Measurements from ENCODE around the gene ARHGAP5.

The ARHGAP5 gene

GRCh38 chr14:32087173-32087861 lies 10.2 kb downstream of the ARHGAP5 start:
- H3K27ac ChIP-seq (ENCODE audit: low read depth, low read length), result peak overlapping the region; percentile 39; the same call in 1 of the 2 replicates
- no peak overlapping the region for H3K9ac ChIP-seq (ENCODE audit: low read length)
- peaks cover 22% of the 10 kb centered on the region for H3K36me3 ChIP-seq (ENCODE audit: control insufficient read depth, insufficient read depth, low read length)
- peaks cover 23% of the 10 kb centered on the region for H3K4me1 ChIP-seq (ENCODE audit: control insufficient read depth, insufficient read depth, low read length)
- H3K27me3 ChIP-seq (ENCODE audit: control insufficient read depth, insufficient read depth, low read length), result no peaks in the 10 kb centered on the region
- no peaks in the 10 kb centered on the region for H3K9me3 ChIP-seq (ENCODE audit: control insufficient read depth, insufficient read depth, low read depth, low read length)
- H3K4me3 ChIP-seq (ENCODE audit: low read depth, low read length), result no peak overlapping the region

GRCh38 chr14:32087907-32088306 lies 10.8 kb downstream of the ARHGAP5 start:
- Histone ChIP-seq H3K27me3 (ENCODE audit: control insufficient read depth, insufficient read depth, low read length) (no peaks in the 10 kb centered on the region), H3K4me1 (ENCODE audit: control insufficient read depth, insufficient read depth, low read length) (peaks cover 22% of the 10 kb centered on the region), H3K4me3 (ENCODE audit: low read depth, low read length) (no peak overlapping the region), H3K9me3 (ENCODE audit: control insufficient read depth, insufficient read depth, low read depth, low read length) (no peaks in the 10 kb centered on the region), H3K9ac (ENCODE audit: low read length) (no peak overlapping the region), H3K36me3 (ENCODE audit: control insufficient read depth, insufficient read depth, low read length) (peaks cover 28% of the 10 kb centered on the region), H3K27ac (ENCODE audit: low read depth, low read length) (peak overlapping the region; percentile 39; the same call in 1 of the 2 replicates)

GRCh38 chr14:32090686-32091085 lies 13.6 kb downstream of the ARHGAP5 start:
- peaks cover 20% of the 10 kb centered on the region for H3K4me1 ChIP-seq (ENCODE audit: control insufficient read depth, insufficient read depth, low read length)
- H3K9me3 ChIP-seq (ENCODE audit: control insufficient read depth, insufficient read depth, low read depth, low read length), result no peaks in the 10 kb centered on the region
- no peak overlapping the region for H3K4me3 ChIP-seq (ENCODE audit: low read depth, low read length)
- H3K9ac ChIP-seq (ENCODE audit: low read length), result no peak overlapping the region
- H3K27ac ChIP-seq (ENCODE audit: low read depth, low read length), result no peak overlapping the region
- H3K36me3 ChIP-seq (ENCODE audit: control insufficient read depth, insufficient read depth, low read length), result peaks cover 40% of the 10 kb centered on the region
- H3K27me3 ChIP-seq (ENCODE audit: control insufficient read depth, insufficient read depth, low read length), result no peaks in the 10 kb centered on the region

- Histone ChIP-seq H3K36me3 (ENCODE audit: control insufficient read depth, insufficient read depth, low read length) (peaks cover 16% of the 10 kb centered on the region), H3K9ac (ENCODE audit: low read length) (no peak overlapping the region), H3K27ac (ENCODE audit: low read depth, low read length) (no peak overlapping the region), H3K27me3 (ENCODE audit: control insufficient read depth, insufficient read depth, low read length) (no peaks in the 10 kb centered on the region), H3K9me3 (ENCODE audit: control insufficient read depth, insufficient read depth, low read depth, low read length) (no peaks in the 10 kb centered on the region), H3K4me3 (ENCODE audit: low read depth, low read length) (no peak overlapping the region), H3K4me1 (ENCODE audit: control insufficient read depth, insufficient read depth, low read length) (no peaks in the 10 kb centered on the region)
These were observed 22.4 kb downstream of the ARHGAP5 start for GRCh38 chr14:32099473-32099872.

GRCh38 chr14:32100175-32100574 lies 23.1 kb downstream of the ARHGAP5 start:
- Histone ChIP-seq H3K4me3 (ENCODE audit: low read depth, low read length) (no peak overlapping the region), H3K36me3 (ENCODE audit: control insufficient read depth, insufficient read depth, low read length) (peaks cover 16% of the 10 kb centered on the region), H3K27me3 (ENCODE audit: control insufficient read depth, insufficient read depth, low read length) (no peaks in the 10 kb centered on the region), H3K27ac (ENCODE audit: low read depth, low read length) (no peak overlapping the region), H3K4me1 (ENCODE audit: control insufficient read depth, insufficient read depth, low read length) (no peaks in the 10 kb centered on the region), H3K9me3 (ENCODE audit: control insufficient read depth, insufficient read depth, low read depth, low read length) (no peaks in the 10 kb centered on the region), H3K9ac (ENCODE audit: low read length) (no peak overlapping the region)

GRCh38 chr14:32102152-32102787 lies 25.2 kb downstream of the ARHGAP5 start:
- H3K27ac ChIP-seq (ENCODE audit: low read depth, low read length), result no peak overlapping the region
- H3K36me3 ChIP-seq (ENCODE audit: control insufficient read depth, insufficient read depth, low read length), result peaks cover 10% of the 10 kb centered on the region
- H3K9me3 ChIP-seq (ENCODE audit: control insufficient read depth, insufficient read depth, low read depth, low read length), result no peaks in the 10 kb centered on the region
- no peaks in the 10 kb centered on the region for H3K27me3 ChIP-seq (ENCODE audit: control insufficient read depth, insufficient read depth, low read length)
- H3K4me1 ChIP-seq (ENCODE audit: control insufficient read depth, insufficient read depth, low read length), result no peaks in the 10 kb centered on the region
- no peak overlapping the region for H3K9ac ChIP-seq (ENCODE audit: low read length)
- no peak overlapping the region for H3K4me3 ChIP-seq (ENCODE audit: low read depth, low read length)

GRCh38 chr14:32102968-32103367 lies 25.9 kb downstream of the ARHGAP5 start:
- Histone ChIP-seq H3K4me1 (ENCODE audit: control insufficient read depth, insufficient read depth, low read length) (no peaks in the 10 kb centered on the region), H3K9ac (ENCODE audit: low read length) (no peak overlapping the region), H3K4me3 (ENCODE audit: low read depth, low read length) (no peak overlapping the region), H3K27ac (ENCODE audit: low read depth, low read length) (no peak overlapping the region), H3K27me3 (ENCODE audit: control insufficient read depth, insufficient read depth, low read length) (no peaks in the 10 kb centered on the region), H3K36me3 (ENCODE audit: control insufficient read depth, insufficient read depth, low read length) (peaks cover 8% of the 10 kb centered on the region), H3K9me3 (ENCODE audit: control insufficient read depth, insufficient read depth, low read depth, low read length) (no peaks in the 10 kb centered on the region)

GRCh38 chr14:32104308-32104707 lies 27.2 kb downstream of the ARHGAP5 start:
- H3K36me3 ChIP-seq (ENCODE audit: control insufficient read depth, insufficient read depth, low read length), result peaks cover 8% of the 10 kb centered on the region
- no peaks in the 10 kb centered on the region for H3K4me1 ChIP-seq (ENCODE audit: control insufficient read depth, insufficient read depth, low read length)
- no peak overlapping the region for H3K9ac ChIP-seq (ENCODE audit: low read length)
- H3K27me3 ChIP-seq (ENCODE audit: control insufficient read depth, insufficient read depth, low read length), result no peaks in the 10 kb centered on the region
- no peak overlapping the region for H3K27ac ChIP-seq (ENCODE audit: low read depth, low read length)
- H3K4me3 ChIP-seq (ENCODE audit: low read depth, low read length), result no peak overlapping the region
- H3K9me3 ChIP-seq (ENCODE audit: control insufficient read depth, insufficient read depth, low read depth, low read length), result no peaks in the 10 kb centered on the region

- no peak overlapping the region for H3K27ac ChIP-seq (ENCODE audit: low read depth, low read length)
- no peak overlapping the region for H3K9ac ChIP-seq (ENCODE audit: low read length)
- H3K4me3 ChIP-seq (ENCODE audit: low read depth, low read length), result no peak overlapping the region
- no peaks in the 10 kb centered on the region for H3K9me3 ChIP-seq (ENCODE audit: control insufficient read depth, insufficient read depth, low read depth, low read length)
- no peaks in the 10 kb centered on the region for H3K27me3 ChIP-seq (ENCODE audit: control insufficient read depth, insufficient read depth, low read length)
- no peaks in the 10 kb centered on the region for H3K4me1 ChIP-seq (ENCODE audit: control insufficient read depth, insufficient read depth, low read length)
- peaks cover 7% of the 10 kb centered on the region for H3K36me3 ChIP-seq (ENCODE audit: control insufficient read depth, insufficient read depth, low read length)
These were observed 27.7 kb downstream of the ARHGAP5 start for GRCh38 chr14:32104803-32105202.

GRCh38 chr14:32109676-32110547 lies 32.8 kb downstream of the ARHGAP5 start:
- H3K27ac ChIP-seq (ENCODE audit: low read depth, low read length), result no peak overlapping the region
- H3K27me3 ChIP-seq (ENCODE audit: control insufficient read depth, insufficient read depth, low read length), result no peaks in the 10 kb centered on the region
- H3K4me1 ChIP-seq (ENCODE audit: control insufficient read depth, insufficient read depth, low read length), result no peaks in the 10 kb centered on the region
- no peaks in the 10 kb centered on the region for H3K9me3 ChIP-seq (ENCODE audit: control insufficient read depth, insufficient read depth, low read depth, low read length)
- H3K4me3 ChIP-seq (ENCODE audit: low read depth, low read length), result no peak overlapping the region
- H3K9ac ChIP-seq (ENCODE audit: low read length), result no peak overlapping the region
- H3K36me3 ChIP-seq (ENCODE audit: control insufficient read depth, insufficient read depth, low read length), result no peaks in the 10 kb centered on the region

- Histone ChIP-seq H3K36me3 (ENCODE audit: control insufficient read depth, insufficient read depth, low read length) (no peaks in the 10 kb centered on the region), H3K4me3 (ENCODE audit: low read depth, low read length) (no peak overlapping the region), H3K9me3 (ENCODE audit: control insufficient read depth, insufficient read depth, low read depth, low read length) (no peaks in the 10 kb centered on the region), H3K4me1 (ENCODE audit: control insufficient read depth, insufficient read depth, low read length) (no peaks in the 10 kb centered on the region), H3K27ac (ENCODE audit: low read depth, low read length) (no peak overlapping the region), H3K9ac (ENCODE audit: low read length) (no peak overlapping the region), H3K27me3 (ENCODE audit: control insufficient read depth, insufficient read depth, low read length) (no peaks in the 10 kb centered on the region)
These were observed 33.4 kb downstream of the ARHGAP5 start for GRCh38 chr14:32110548-32110896.

Measured in HUES6 (cell line).